Measurements from ENCODE around the gene ETAA1. TPM values are rescaled to one million over a fixed set of nuclear protein-coding genes. Genes with fewer than 3 reads are reported as not detected.

Gene ETAA1
- total RNA-seq, 1 donor from 2014 or later, result 12.6 TPM

- no peak overlapping the region for H3K4me3 Mint-ChIP-seq
- TF ChIP-seq CTCF (IDR thresholded peaks at IDR 0.05), result no peak
- POLR2A ChIA-PET, result no interaction called here
- no peak overlapping the region for H3K27ac Mint-ChIP-seq
- DNase-seq, result no peak
- intact Hi-C loops (cut with micrococcal nuclease), result loop anchor here (10.0 kb wide), 1 partner anchor 435 kb away; no protein-coding TSS in a partner anchor
- CTCF ChIA-PET, result no interaction called here
- H3K36me3 Mint-ChIP-seq (ENCODE audit: low read depth), result no peaks in the 10 kb centered on the region
- no peaks in the 10 kb centered on the region for H3K27me3 Mint-ChIP-seq
- H3K4me1 Mint-ChIP-seq, result no peaks in the 10 kb centered on the region
- ATAC-seq (ENCODE audit: low read depth), result no peak
- H3K9me3 Mint-ChIP-seq, result no peaks in the 10 kb centered on the region
Measured at GRCh38 chr2:67389788-67390187, 7.3 kb upstream of the ETAA1 start.

- DNase-seq (no peak), ATAC-seq (ENCODE audit: low read depth) (no peak)
- ChIA-PET CTCF (no interaction called here), POLR2A (no interaction called here)
- intact Hi-C loops (cut with micrococcal nuclease), result loop anchor here (10.0 kb wide), 1 partner anchor 432 kb away; no protein-coding TSS in a partner anchor
- no peak for TF ChIP-seq CTCF (IDR thresholded peaks at IDR 0.05)
- H3K27me3 Mint-ChIP-seq, result no peaks in the 10 kb centered on the region
- no peak overlapping the region for H3K4me3 Mint-ChIP-seq
- peaks cover 10% of the 10 kb centered on the region for H3K36me3 Mint-ChIP-seq (ENCODE audit: low read depth)
- H3K4me1 Mint-ChIP-seq, result peaks cover 8% of the 10 kb centered on the region
- H3K27ac Mint-ChIP-seq, result no peak overlapping the region
- H3K9me3 Mint-ChIP-seq, result no peaks in the 10 kb centered on the region
Measured at GRCh38 chr2:67393237-67393636, 3.9 kb upstream of the ETAA1 start.

GRCh38 chr2:67394734-67395133 lies 2.4 kb upstream of the ETAA1 start:
- ChIA-PET POLR2A (no interaction called here), CTCF (no interaction called here)
- TF ChIP-seq CTCF (IDR thresholded peaks at IDR 0.05), result no peak
- H3K27ac Mint-ChIP-seq, result no peak overlapping the region
- intact Hi-C loops (cut with micrococcal nuclease), result loop anchor here (5.0 to 10.0 kb wide), 2 partner anchors 430 to 668 kb away; partner anchors contain the start of gene C1D
- H3K27me3 Mint-ChIP-seq, result no peaks in the 10 kb centered on the region
- DNase-seq (no peak), ATAC-seq (ENCODE audit: low read depth) (no peak)
- peaks cover 8% of the 10 kb centered on the region for H3K4me1 Mint-ChIP-seq
- H3K4me3 Mint-ChIP-seq, result no peak overlapping the region
- no peaks in the 10 kb centered on the region for H3K9me3 Mint-ChIP-seq
- peaks cover 10% of the 10 kb centered on the region for H3K36me3 Mint-ChIP-seq (ENCODE audit: low read depth)

GRCh38 chr2:67399144-67399543 lies 2.0 kb downstream of the ETAA1 start:
- Mint-ChIP-seq H3K4me3 (no peak overlapping the region), H3K4me1 (peaks cover 11% of the 10 kb centered on the region), H3K27me3 (no peaks in the 10 kb centered on the region), H3K9me3 (no peaks in the 10 kb centered on the region), H3K27ac (no peak overlapping the region), H3K36me3 (ENCODE audit: low read depth) (peaks cover 37% of the 10 kb centered on the region)
- intact Hi-C loops (cut with micrococcal nuclease), result loop anchor here (5.0 to 10.0 kb wide), 2 partner anchors 426 to 663 kb away; partner anchors contain the start of gene C1D
- ChIA-PET CTCF (no interaction called here), POLR2A (no interaction called here)
- no peak for TF ChIP-seq CTCF (IDR thresholded peaks at IDR 0.05)
- no peak for DNase-seq
- ATAC-seq (ENCODE audit: low read depth), result no peak

GRCh38 chr2:67399831-67400489 lies 2.8 kb downstream of the ETAA1 start:
- Mint-ChIP-seq H3K9me3 (no peaks in the 10 kb centered on the region), H3K4me3 (no peak overlapping the region), H3K4me1 (peaks cover 11% of the 10 kb centered on the region), H3K36me3 (ENCODE audit: low read depth) (peaks cover 45% of the 10 kb centered on the region), H3K27me3 (no peaks in the 10 kb centered on the region), H3K27ac (no peak overlapping the region)
- ATAC-seq (ENCODE audit: low read depth) (no peak), DNase-seq (no peak)
- POLR2A ChIA-PET, result no interaction called here
- TF ChIP-seq CTCF (IDR thresholded peaks at IDR 0.05), result no peak
- CTCF ChIA-PET, result no interaction called here
- intact Hi-C loops (cut with micrococcal nuclease), result loop anchor here (5.0 to 10.0 kb wide), 2 partner anchors 425 to 662 kb away; partner anchors contain the start of gene C1D

All from activated B cell treated with CpG ODN at 0.5 μM for 24 hours (primary cell).